GM19025 (cell line): ENCODE data around the gene VPS25.

Source experiments
- ATAC-seq: cut with Tn5 transposase; IDR thresholded peaks from one replicate; pipeline ENCODE4 v1.9.1; 2021; ENCODE audit warnings: mild to moderate bottlenecking, low read depth, moderate library complexity; ENCODE audit not compliant: unreplicated experiment

The VPS25 gene

GRCh38 chr17:42792545-42792944, 19.3 kb downstream of the VPS25 start:
- ATAC-seq: no peak

DNA sequence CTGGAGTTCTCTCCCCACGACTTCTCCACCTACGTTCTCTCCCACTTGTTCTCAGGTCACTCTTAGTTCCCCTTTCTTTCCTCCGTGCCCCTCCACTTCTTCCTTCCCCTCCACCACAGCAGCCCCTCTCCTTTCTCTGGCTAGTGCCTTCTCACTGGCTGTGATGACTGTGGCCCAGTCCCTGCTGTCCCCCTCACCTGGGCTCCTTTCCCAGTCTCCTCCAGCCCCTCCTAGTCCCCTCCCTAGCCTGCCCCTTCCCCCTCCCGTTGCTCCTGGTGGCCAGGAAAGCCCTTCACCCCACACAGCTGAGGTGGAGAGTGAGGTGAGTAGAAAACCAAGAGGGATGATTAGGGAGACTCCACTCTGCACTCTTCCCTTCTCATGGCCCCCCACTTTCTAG, 21.8 kb downstream of the VPS25 start:
- no peak for ATAC-seq

DNA sequence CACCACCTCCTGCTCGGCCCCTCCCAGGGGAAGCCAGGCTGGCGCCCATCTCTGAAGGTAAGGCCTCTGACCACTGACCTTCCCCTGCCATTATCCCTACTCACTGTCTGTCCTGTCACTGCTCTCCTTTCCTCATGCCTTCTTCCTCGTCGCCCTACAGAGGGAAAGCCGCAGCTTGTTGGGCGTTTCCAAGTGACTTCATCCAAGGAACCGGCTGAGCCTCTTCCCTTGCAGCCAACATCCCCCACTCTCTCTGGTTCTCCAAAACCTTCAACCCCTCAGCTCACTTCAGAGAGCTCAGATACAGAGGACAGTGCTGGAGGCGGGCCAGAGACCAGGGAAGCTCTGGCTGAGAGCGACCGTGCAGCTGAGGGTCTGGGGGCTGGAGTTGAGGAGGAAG, 22.2 kb downstream of the VPS25 start:
- ATAC-seq: no peak

GRCh38 chr17:42796066-42796758, 23.0 kb downstream of the VPS25 start:
- ATAC-seq: no peak

DNA sequence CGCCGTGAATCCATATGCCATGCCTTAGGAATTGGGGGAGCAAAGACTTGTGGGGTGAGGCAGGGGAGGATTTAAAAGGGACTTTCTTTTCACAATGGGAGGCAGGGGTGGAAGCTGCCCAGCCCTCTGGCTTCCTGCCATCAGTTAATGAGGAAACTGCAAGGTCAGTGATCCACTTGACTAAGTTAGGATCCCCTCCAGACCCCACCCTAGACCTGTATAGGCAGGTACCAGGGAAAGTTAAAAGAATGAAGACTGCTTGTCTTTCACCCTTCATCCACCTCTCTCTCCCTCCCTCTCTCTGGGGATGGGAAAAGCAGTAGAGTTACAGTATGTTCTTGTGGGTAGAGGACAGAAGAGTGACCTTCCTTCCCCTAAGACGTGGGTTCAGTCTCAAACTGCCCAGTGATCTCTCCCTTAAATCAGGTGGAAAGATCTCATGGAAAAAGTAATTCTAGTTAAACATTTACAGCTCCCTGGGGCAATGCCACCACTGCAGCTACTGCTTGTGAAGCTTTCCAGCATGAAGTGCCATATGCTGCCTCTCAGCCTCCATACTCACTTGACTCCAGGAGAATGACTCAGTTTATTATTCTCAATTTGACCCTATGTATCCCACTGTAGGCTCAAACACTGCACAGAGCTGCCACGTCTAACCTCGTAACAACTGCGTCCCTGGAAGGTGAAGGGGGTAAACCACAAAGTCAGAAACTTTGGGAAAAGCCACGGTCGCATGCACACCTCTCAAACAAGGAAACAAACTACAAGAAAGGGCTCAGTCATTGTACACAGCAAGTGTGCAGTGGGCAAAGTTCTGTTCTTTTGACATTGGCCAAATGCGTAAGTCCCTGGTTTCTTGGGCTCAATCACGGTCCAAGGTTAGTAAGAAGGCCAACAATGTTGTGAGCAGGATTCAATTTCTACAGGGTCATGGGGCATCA, 24.1 kb downstream of the VPS25 start:
- no peak for ATAC-seq

GRCh38 chr17:42798011-42798382, 24.7 kb downstream of the VPS25 start:
- ATAC-seq: no peak

DNA sequence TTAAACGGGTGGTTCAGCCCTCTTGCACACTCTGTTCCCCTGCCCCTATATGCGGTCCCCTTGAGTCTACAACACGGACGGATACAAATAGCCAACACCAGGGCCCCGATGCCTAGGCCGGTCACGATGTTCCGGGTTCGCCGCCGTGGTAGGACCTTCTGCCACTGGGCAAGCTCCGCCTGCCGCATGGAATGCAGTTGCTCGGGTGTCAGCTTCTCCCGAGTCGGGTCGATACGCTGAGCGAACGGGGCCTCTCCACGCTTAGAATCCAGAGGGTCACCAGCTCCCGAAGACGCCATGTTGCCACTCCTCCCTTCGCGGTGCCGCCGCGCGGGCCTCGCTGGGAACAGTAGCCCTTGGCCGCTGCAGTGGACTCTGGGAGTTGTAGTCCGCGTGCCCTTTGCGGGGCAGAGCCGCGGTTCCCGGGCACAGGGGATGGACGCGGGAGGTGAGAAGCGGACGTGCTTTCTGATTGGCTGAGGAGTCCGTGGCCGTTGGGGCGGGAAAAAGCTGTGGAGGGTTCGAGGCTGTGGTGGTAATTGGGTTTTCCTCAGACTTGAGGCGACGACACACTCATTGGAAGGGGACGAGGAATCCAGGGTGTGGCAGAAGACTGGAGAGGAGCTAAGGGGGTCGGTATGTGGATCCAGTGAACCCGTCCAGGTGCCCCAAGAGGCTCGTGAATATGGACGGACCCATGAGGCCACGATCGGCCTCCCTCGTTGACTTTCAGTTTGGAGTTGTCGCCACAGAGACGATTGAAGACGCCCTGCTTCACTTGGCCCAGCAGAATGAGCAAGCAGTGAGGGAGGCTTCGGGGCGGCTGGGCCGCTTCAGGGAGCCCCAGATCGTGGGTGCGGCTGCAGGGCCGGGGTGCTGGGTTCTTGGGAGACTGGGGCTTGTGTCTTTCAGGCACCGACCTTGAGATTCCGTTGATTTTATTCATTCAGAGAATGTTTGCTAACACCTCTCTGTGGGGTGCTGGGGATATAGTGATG, 25.4 kb downstream of the VPS25 start, which contains the start of the genes CNTD1 and COA3:
Gene CNTD1 (plus strand): TSS at position 479 of the 998 bp plus-strand sequence. CDS start 207 bp downstream, at position 686.
Gene COA3 (minus strand): TSS at position 322 of the 998 bp plus-strand sequence. CDS start 23 bp downstream, at position 299.
- ATAC-seq: peak; percentile 87

- ATAC-seq: no peak
These were observed 30.0 kb downstream of the VPS25 start for GRCh38 chr17:42803074-42803883.

DNA sequence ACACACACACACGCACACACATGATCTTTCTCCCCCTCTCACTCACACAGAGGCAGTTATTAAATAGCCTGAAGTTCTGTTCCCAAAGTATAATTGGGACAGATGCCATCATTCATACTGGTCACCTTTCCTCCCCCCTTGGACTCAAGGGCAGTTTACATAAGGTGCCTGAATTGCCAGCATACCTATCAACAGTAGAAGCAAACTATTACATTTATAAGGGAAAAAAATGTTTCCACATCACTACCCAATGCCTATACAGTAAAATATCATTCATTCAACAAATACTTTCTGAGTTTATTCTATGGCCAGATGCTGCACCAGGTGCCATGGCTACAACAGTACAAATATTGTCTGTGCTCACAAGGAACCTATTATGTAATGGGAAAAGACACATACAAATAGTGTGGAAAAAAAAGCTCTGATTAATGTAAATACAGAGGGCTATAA, 31.7 kb downstream of the VPS25 start:
- no peak for ATAC-seq

GRCh38 chr17:42806249-42806648, 33.0 kb downstream of the VPS25 start:
- ATAC-seq: no peak

- ATAC-seq: no peak
These were observed 36.0 kb downstream of the VPS25 start for GRCh38 chr17:42809250-42809649.

GRCh38 chr17:42814633-42815399, 41.6 kb downstream of the VPS25 start:
- no peak for ATAC-seq

GRCh38 chr17:42817866-42818265, 44.6 kb downstream of the VPS25 start:
- no peak for ATAC-seq

GRCh38 chr17:42818379-42818778, 45.1 kb downstream of the VPS25 start:
- ATAC-seq: no peak

GRCh38 chr17:42819939-42820535, 46.8 kb downstream of the VPS25 start:
- no peak for ATAC-seq

DNA sequence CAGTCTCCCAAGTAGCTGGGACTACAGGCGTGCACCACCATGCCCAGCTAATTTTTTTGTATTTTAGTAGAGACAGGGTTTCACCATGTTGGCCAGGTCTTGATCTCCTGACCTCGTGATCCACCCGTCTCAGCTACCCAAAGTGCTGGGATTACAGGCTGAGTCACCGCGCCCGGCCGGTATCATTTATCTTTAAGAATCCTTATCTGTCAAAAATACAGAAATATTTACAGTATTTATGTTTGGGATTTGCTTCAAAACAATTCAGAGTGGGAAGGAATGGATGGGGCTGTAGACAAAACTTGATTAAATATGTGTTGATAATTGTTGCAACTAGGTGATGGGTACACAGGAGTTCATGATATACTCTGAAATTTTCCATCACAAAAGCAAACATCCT, 47.9 kb downstream of the VPS25 start:
- no peak for ATAC-seq

DNA sequence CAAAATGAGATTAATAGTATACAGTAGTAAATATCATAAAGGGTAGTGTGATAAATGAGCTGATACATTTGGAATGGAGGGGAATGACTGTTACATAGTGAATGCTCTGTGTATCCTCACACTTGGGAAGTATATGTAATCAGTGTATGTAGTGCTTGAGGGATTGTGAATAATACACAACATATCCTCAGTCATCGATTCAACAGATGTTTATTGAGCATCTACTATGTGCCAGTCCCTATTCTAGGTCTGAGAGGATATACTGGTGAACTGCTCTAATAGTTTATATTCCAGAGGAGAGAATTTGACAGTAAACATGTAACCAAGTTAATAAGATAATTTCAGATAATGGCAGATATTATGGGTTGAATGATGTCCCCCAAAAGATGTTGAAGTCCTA, 54.2 kb downstream of the VPS25 start:
- ATAC-seq: no peak
